Smooth muscle cell (in vitro differentiated cells): ENCODE data around the gene ZNF785. TPM values are rescaled to one million over a fixed set of nuclear protein-coding genes. Genes with fewer than 3 reads are reported as not detected.
"Not testable (repeated sequence)": the region's sequence is repeated elsewhere in the genome, so short reads cannot be mapped to it uniquely, and the experiment has no call there.

ENCODE experiments used
- DNase-seq: peaks from one replicate; lab custom pipeline; 2025; ENCODE audit not compliant: unreplicated experiment; lab: John Stamatoyannopoulos, UW
- H2AFZ ChIP-seq: fragments of 200-600 bp; sonication (generic); 2 replicates; pipeline ENCODE4 v1.6.0; 2016; ENCODE audit warnings: antibody characterized with exemption, low read depth, mild to moderate bottlenecking
- H3F3A ChIP-seq: fragments of 200-600 bp; sonication (generic); 2 replicates; pipeline ENCODE4 v1.6.0; 2017; ENCODE audit warnings: antibody characterized with exemption, low read depth
- H3K27ac ChIP-seq: fragments of 200-600 bp; sonication (generic); 2 replicates; pipeline ENCODE4 v1.5.1; 2016; ENCODE audit warnings: low read depth, mild to moderate bottlenecking
- H3K27me3 ChIP-seq: fragments of 200-600 bp; sonication (generic); 2 replicates; pipeline ENCODE4 v1.6.1; 2016; ENCODE audit warnings: low read depth, mild to moderate bottlenecking
- H3K36me3 ChIP-seq: fragments of 200-600 bp; sonication (generic); 2 replicates; pipeline ENCODE4 v1.5.1; 2016; ENCODE audit warnings: low read depth
- H3K4me1 ChIP-seq: fragments of 200-600 bp; sonication (generic); 2 replicates; pipeline ENCODE4 v1.5.1; 2016; ENCODE audit warnings: low read depth
- H3K4me2 ChIP-seq: fragments of 200-600 bp; sonication (generic); 2 replicates; pipeline ENCODE4 v1.6.0; 2016; ENCODE audit warnings: mild to moderate bottlenecking
- H3K4me3 ChIP-seq: fragments of 200-600 bp; sonication (generic); 2 replicates; pipeline ENCODE4 v1.5.1; 2016; ENCODE audit warnings: mild to moderate bottlenecking
- H3K79me2 ChIP-seq: fragments of 200-600 bp; sonication (generic); 2 replicates; pipeline ENCODE4 v1.6.0; 2016; ENCODE audit warnings: low read depth, mild to moderate bottlenecking
- H3K9ac ChIP-seq: fragments of 200-600 bp; sonication (generic); 2 replicates; pipeline ENCODE4 v1.6.0; 2016; ENCODE audit warnings: low read depth
- H3K9me3 ChIP-seq: fragments of 200-600 bp; sonication (generic); replicated peaks from 2 replicates; pipeline ENCODE4 v1.5.1; 2016; ENCODE audit warnings: low read depth
- H4K20me1 ChIP-seq: fragments of 200-600 bp; sonication (generic); 2 replicates; pipeline ENCODE4 v1.6.0; 2016; ENCODE audit warnings: low read depth
- WGBS: methylation state at CpG from one replicate; pipeline ENCODE4 v1.1.7; 2016; ENCODE audit warnings: low lambda C conversion rate; 5-methylcytosine and 5-hydroxymethylcytosine counted together
- polyA plus RNA-seq: library from polyadenylated mRNA; unstranded; fragments of >200 nt; fragmentation: Nextera tagmentation; extraction: Ambion mirVana; gene quantifications from 2 replicates; pipeline ENCODE4 v1.2.1, GENCODE V29; 2016
- total RNA-seq: library from RNA; depleted of rRNA; stranded (reverse); fragments of >200 nt; gene quantifications from 2 replicates; pipeline ENCODE4 v1.2.3, GENCODE V29; 2014
- TF ChIP-seq, protein P1 (sequence below): fragments of 200-600 bp; sonication (generic); IDR thresholded peaks from 2 replicates; pipeline ENCODE4 v1.5.1; 2017; ENCODE audit warnings: borderline replicate concordance, mild to moderate bottlenecking, antibody characterized with exemption; ENCODE audit not compliant: insufficient read depth, poor library complexity, severe bottlenecking

Gene ZNF785
- total and polyA plus RNA-seq, 2 experiments from 2014 or later = 6.8 to 12.9 TPM

DNA sequence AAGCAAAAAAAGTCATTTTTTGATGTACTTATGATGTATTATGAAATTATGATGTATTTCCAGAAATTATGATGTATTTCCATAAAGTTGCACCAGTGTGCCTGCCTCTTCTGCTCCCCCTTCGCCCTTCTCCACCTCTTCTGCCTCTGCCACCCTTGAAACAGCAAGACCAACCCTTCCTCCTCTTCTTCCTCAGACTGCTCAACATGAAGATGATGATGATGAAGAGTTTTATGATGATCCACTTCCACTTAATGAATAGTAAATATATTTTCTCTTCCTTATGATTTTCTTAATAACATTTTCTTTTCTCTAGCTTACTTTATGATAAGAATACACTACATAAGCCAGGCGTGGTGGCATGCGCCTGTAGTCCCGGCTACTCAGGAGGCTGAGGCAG lies 7.4 kb upstream of the ZNF785 start:
- Histone ChIP-seq H4K20me1 (no peaks in the 10 kb centered on the region), H3K4me1 (no peaks in the 10 kb centered on the region), H3K79me2 (no peaks in the 10 kb centered on the region), H3K27me3 (no peaks in the 10 kb centered on the region), H3K4me3 (no peak overlapping the region), H3F3A (no peaks in the 10 kb centered on the region), H3K9me3 (no peaks in the 10 kb centered on the region), H3K27ac (no peak overlapping the region), H3K4me2 (no peak overlapping the region), H3K36me3 (no peaks in the 10 kb centered on the region), H2AFZ (no peak overlapping the region), H3K9ac (no peak overlapping the region)
- WGBS = 97% methylated on average over 4 of the region's 4 CpGs
- no peak for DNase-seq
- TF ChIP-seq, protein P1, sequence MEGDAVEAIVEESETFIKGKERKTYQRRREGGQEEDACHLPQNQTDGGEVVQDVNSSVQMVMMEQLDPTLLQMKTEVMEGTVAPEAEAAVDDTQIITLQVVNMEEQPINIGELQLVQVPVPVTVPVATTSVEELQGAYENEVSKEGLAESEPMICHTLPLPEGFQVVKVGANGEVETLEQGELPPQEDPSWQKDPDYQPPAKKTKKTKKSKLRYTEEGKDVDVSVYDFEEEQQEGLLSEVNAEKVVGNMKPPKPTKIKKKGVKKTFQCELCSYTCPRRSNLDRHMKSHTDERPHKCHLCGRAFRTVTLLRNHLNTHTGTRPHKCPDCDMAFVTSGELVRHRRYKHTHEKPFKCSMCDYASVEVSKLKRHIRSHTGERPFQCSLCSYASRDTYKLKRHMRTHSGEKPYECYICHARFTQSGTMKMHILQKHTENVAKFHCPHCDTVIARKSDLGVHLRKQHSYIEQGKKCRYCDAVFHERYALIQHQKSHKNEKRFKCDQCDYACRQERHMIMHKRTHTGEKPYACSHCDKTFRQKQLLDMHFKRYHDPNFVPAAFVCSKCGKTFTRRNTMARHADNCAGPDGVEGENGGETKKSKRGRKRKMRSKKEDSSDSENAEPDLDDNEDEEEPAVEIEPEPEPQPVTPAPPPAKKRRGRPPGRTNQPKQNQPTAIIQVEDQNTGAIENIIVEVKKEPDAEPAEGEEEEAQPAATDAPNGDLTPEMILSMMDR = no peak

DNA sequence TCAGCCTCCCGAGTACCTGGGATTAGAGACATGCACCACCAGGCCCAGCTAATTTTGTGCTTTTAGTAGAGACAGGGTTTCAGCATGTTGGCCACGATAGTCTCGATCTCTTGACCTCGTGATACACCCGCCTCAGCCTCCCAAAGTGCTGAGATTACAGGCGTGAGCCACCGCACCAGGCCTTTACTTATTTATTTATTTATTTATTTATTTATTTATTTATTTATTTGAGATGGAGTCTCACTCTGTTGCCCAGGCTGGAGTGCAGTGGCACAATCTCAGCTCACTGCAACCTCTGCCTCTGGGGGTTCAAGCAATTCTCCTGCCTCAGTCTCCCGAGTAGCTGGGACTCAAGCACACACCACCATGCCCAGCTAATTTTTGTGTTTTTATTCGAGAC lies 5.4 kb upstream of the ZNF785 start:
- H3K27me3 ChIP-seq, H3K27ac ChIP-seq, H2AFZ ChIP-seq, H3K4me1 ChIP-seq, H3K79me2 ChIP-seq, H3K4me3 ChIP-seq, H3K9ac ChIP-seq, H3K9me3 ChIP-seq, H3K4me2 ChIP-seq, H4K20me1 ChIP-seq, H3F3A ChIP-seq, H3K36me3 ChIP-seq, DNase-seq: not testable (repeated sequence)
- 97% methylated on average over 9 of the region's 9 CpGs for WGBS

DNA sequence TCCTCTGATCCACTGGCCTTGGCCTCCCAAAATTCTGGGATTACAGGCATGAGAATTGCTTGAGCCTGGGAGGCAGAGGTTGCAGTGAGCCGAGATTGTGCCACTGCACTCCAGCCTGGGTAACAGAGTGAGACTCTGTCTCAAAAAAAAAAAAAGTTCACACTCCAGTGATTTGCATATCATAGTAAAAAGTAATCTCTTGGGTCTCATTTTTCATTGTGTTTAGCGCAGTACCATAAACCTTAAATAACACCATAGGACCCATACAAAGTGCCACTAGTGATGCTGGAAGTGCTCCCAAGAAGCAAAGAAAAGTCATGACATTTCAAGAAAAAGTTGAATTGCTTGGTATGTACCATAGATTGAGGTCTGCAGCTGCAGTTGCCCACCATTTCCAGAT lies 4.1 kb upstream of the ZNF785 start:
- H3K79me2 ChIP-seq, DNase-seq, H3K36me3 ChIP-seq, H3K4me2 ChIP-seq, H3K4me1 ChIP-seq, H3K9me3 ChIP-seq, H3F3A ChIP-seq, H3K4me3 ChIP-seq, H3K9ac ChIP-seq, H4K20me1 ChIP-seq, H3K27ac ChIP-seq, H3K27me3 ChIP-seq, H2AFZ ChIP-seq: not testable (repeated sequence)
- WGBS = 100% methylated on average over 2 of the region's 2 CpGs

DNA sequence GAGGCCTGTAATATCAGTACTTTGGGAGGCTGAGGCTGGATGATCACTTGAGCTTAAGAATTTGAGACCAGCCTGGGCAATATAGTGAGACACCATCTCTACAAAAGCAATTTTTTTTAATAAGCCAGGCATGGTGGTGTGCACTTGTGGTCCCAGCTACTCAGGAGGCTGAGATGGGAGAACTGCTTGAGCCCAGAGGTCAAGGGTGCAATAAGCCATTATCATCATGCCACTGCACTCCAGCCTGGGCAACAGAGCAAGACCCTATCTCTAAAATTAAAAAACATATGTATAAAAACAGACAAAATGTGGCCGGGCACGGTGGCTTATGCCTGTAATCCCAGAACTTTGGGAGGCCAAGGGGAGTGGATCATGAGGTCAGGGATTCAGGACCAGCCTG lies 3.2 kb upstream of the ZNF785 start:
- TF ChIP-seq, protein P1 = no peak
- H3K27me3 ChIP-seq = no peaks in the 10 kb centered on the region
- 97% methylated on average over 2 of the region's 2 CpGs for WGBS

DNA sequence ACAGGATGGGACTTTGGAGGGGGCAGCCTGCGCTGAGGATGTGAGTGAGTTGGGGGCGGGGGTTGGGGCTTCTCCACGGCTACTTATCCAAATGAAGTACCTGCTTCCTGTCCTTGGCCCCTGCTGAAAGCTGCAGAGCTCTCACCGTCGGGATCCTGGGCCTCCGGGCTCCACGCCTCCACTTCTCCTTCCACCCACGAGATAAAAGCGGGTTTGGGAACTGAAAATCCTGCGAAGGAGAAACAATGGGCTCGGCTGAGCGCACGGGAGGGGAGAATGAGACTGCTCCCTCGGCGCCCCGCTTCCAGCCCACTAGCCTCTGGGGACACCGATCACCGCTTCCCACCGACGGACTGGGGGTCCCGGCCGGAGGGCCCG lies 486 bp downstream of the ZNF785 start:
- peak overlapping the region; percentile 100 for H3K4me2 ChIP-seq
- peak overlapping the region; percentile 56 for H3K9ac ChIP-seq
- H4K20me1 ChIP-seq = no peaks in the 10 kb centered on the region
- 0% methylated on average over 22 of the region's 23 CpGs for WGBS
- no peaks in the 10 kb centered on the region for H3K9me3 ChIP-seq
- H3K79me2 ChIP-seq = peaks cover 19% of the 10 kb centered on the region
- no peak for DNase-seq
- peaks cover 5% of the 10 kb centered on the region for H3K4me1 ChIP-seq
- H3K27ac ChIP-seq = peak overlapping the region; percentile 69
- TF ChIP-seq, protein P1 = no peak
- peak overlapping the region; percentile 77 for H2AFZ ChIP-seq
- H3K27me3 ChIP-seq = no peaks in the 10 kb centered on the region
- no peaks in the 10 kb centered on the region for H3F3A ChIP-seq
- no peaks in the 10 kb centered on the region for H3K36me3 ChIP-seq
- H3K4me3 ChIP-seq = peak overlapping the region; percentile 66

More for the DNA sequence above, 3.2 kb upstream of the ZNF785 start:
- H3K4me2 ChIP-seq = no peak overlapping the region
- no peaks in the 10 kb centered on the region for H3K36me3 ChIP-seq
- H3F3A ChIP-seq = no peaks in the 10 kb centered on the region
- H3K4me1 ChIP-seq = peaks cover 5% of the 10 kb centered on the region
- no peaks in the 10 kb centered on the region for H4K20me1 ChIP-seq
- no peak overlapping the region for H3K4me3 ChIP-seq
- no peaks in the 10 kb centered on the region for H3K9me3 ChIP-seq
- H2AFZ ChIP-seq = no peak overlapping the region
- no peak overlapping the region for H3K27ac ChIP-seq
- peaks cover 15% of the 10 kb centered on the region for H3K79me2 ChIP-seq
- no peak for DNase-seq
- H3K9ac ChIP-seq = no peak overlapping the region
